ENCODE results near the gene DDX20. TPM values are rescaled to one million over a fixed set of nuclear protein-coding genes. Genes with fewer than 3 reads are reported as not detected.
"Not testable (repeated sequence)": the region's sequence is repeated elsewhere in the genome, so short reads cannot be mapped to it uniquely, and the experiment has no call there.

Gene DDX20
- polyA plus RNA-seq, 1 donor from 2014 or later, result 26.5 TPM

- TF ChIP-seq EZH2 (IDR thresholded peaks at IDR 0.05; ENCODE audit: borderline replicate concordance, insufficient read depth, low read length, poor library complexity, severe bottlenecking), result no peak
- H3K9me3 ChIP-seq (ENCODE audit: low read length), result no peaks in the 10 kb centered on the region
- H3K4me3 ChIP-seq (ENCODE audit: low read length), result no peak overlapping the region
- H3K27me3 ChIP-seq (ENCODE audit: insufficient read depth, low read depth, low read length), result no peaks in the 10 kb centered on the region
- no peaks in the 10 kb centered on the region for H3K79me2 ChIP-seq (replicated peaks; ENCODE audit: insufficient read depth, low read length)
- no peak overlapping the region for H3K4me2 ChIP-seq (ENCODE audit: low read length)
- H3K27ac ChIP-seq (ENCODE audit: low read length), result no peak overlapping the region
- H3K9ac ChIP-seq (ENCODE audit: low read length), result no peak overlapping the region
- no peaks in the 10 kb centered on the region for H3K36me3 ChIP-seq (ENCODE audit: insufficient read depth, low read length)
- no peaks in the 10 kb centered on the region for H3F3A ChIP-seq (ENCODE audit: insufficient read depth, low read length, poor library complexity, severe bottlenecking)
- no peaks in the 10 kb centered on the region for H3K9me2 ChIP-seq (ENCODE audit: insufficient read depth, low read length)
- no peak overlapping the region for H2AFZ ChIP-seq (ENCODE audit: low read depth, low read length)
- H4K20me1 ChIP-seq (ENCODE audit: insufficient read depth), result no peaks in the 10 kb centered on the region
Observed at GRCh38 chr1:111798580-111798979, 42.9 kb downstream of the DDX20 start.

- not testable (repeated sequence) for H3K9me2 ChIP-seq (ENCODE audit: insufficient read depth, low read length); H3K79me2 ChIP-seq (replicated peaks; ENCODE audit: insufficient read depth, low read length); H3F3A ChIP-seq (ENCODE audit: insufficient read depth, low read length, poor library complexity, severe bottlenecking); H3K4me2 ChIP-seq (ENCODE audit: low read length); H3K27ac ChIP-seq (ENCODE audit: low read length); H3K4me3 ChIP-seq (ENCODE audit: low read length); H3K9me3 ChIP-seq (ENCODE audit: low read length); H2AFZ ChIP-seq (ENCODE audit: low read depth, low read length); H3K27me3 ChIP-seq (ENCODE audit: insufficient read depth, low read depth, low read length); H3K9ac ChIP-seq (ENCODE audit: low read length); H3K36me3 ChIP-seq (ENCODE audit: insufficient read depth, low read length); H4K20me1 ChIP-seq (ENCODE audit: insufficient read depth)
Observed at GRCh38 chr1:111799722-111800121, 44.0 kb downstream of the DDX20 start.

GRCh38 chr1:111801071-111801850 lies 45.6 kb downstream of the DDX20 start:
- Histone ChIP-seq H3K9ac (ENCODE audit: low read length) (no peak overlapping the region), H3K79me2 (replicated peaks; ENCODE audit: insufficient read depth, low read length) (no peaks in the 10 kb centered on the region), H3K9me3 (ENCODE audit: low read length) (no peaks in the 10 kb centered on the region), H3K4me3 (ENCODE audit: low read length) (no peak overlapping the region), H3K36me3 (ENCODE audit: insufficient read depth, low read length) (no peaks in the 10 kb centered on the region), H3K27me3 (ENCODE audit: insufficient read depth, low read depth, low read length) (no peaks in the 10 kb centered on the region), H4K20me1 (ENCODE audit: insufficient read depth) (no peaks in the 10 kb centered on the region), H3F3A (ENCODE audit: insufficient read depth, low read length, poor library complexity, severe bottlenecking) (no peaks in the 10 kb centered on the region), H2AFZ (ENCODE audit: low read depth, low read length) (no peak overlapping the region), H3K4me2 (ENCODE audit: low read length) (no peak overlapping the region), H3K9me2 (ENCODE audit: insufficient read depth, low read length) (no peaks in the 10 kb centered on the region), H3K27ac (ENCODE audit: low read length) (no peak overlapping the region)
- TF ChIP-seq EZH2 (IDR thresholded peaks at IDR 0.05; ENCODE audit: borderline replicate concordance, insufficient read depth, low read length, poor library complexity, severe bottlenecking) (no peak), SMC3 (conservative IDR thresholded peaks at IDR 0.05; ENCODE audit: poor library complexity) (no peak), MXI1 (conservative IDR thresholded peaks at IDR 0.05; ENCODE audit: poor library complexity, severe bottlenecking) (no peak), CTCF (IDR thresholded peaks at IDR 0.05; ENCODE audit: poor library complexity, severe bottlenecking) (no peak), REST (IDR thresholded peaks at IDR 0.05; ENCODE audit: borderline replicate concordance) (no peak), POLR2AphosphoS5 (IDR thresholded peaks at IDR 0.05) (no peak), RAD21 (conservative IDR thresholded peaks at IDR 0.05) (no peak), TAF1 (IDR thresholded peaks at IDR 0.05; ENCODE audit: low read depth) (no peak), EP300 (conservative IDR thresholded peaks at IDR 0.05; ENCODE audit: poor library complexity, severe bottlenecking) (no peak)

All from neural cell (in vitro differentiated cells).